ENCODE measurements around the gene FAM43B.

- TF ChIP-seq CTCF (IDR thresholded peaks at IDR 0.05) (no peak), EP300 (IDR thresholded peaks at IDR 0.05) (no peak), POLR2A (IDR thresholded peaks at IDR 0.05) (no peak)
Observed at GRCh38 chr1:20538227-20538626, 14.1 kb upstream of the FAM43B start.

Measured in tibial nerve (tissue), 4 donors.